PC-9 (cell line): ENCODE data around the gene ATP2C1. TPM values are rescaled to one million over a fixed set of nuclear protein-coding genes. Genes with fewer than 3 reads are reported as not detected.
A peak's percentile ranks its signal among the peaks of the same experiment; 100 is the strongest.

ENCODE experiments used
- BruUV-seq: library from RNA; stranded (reverse); fragments of 400-500 nt; replicated peaks from 2 replicates; lab custom pipeline; 2021; lab: Mats Ljungman, UMichigan
- CTCF ChIA-PET: fragments of 300-600 bp; sonication (Branson Sonifier 250); formaldehyde crosslinking; loops from one replicate; lab custom pipeline; 2022; ENCODE audit warnings: antibody characterized with exemption; lab: Charles Lee
- POLR2A ChIA-PET: fragments of 300-600 bp; sonication (Branson Sonifier 250); formaldehyde crosslinking; loops from one replicate; lab custom pipeline; 2022; ENCODE audit warnings: antibody characterized with exemption; ENCODE audit not compliant: unreplicated experiment; lab: Charles Lee
- DNase-seq, 2 experiments: peaks; one replicate each; pipeline versions ENCODE4 v3.0.0 to v3.0.0-alpha.2; 2015 to 2022; ENCODE audit warnings: mixed read lengths in 1 of 2
- H2AFZ ChIP-seq: fragments of 200-600 bp; sonication (generic); 2 replicates; pipeline ENCODE4 v1.8.1; 2017; ENCODE audit warnings: antibody characterized with exemption
- H3F3A ChIP-seq: fragments of 200-600 bp; sonication (generic); 2 replicates; pipeline ENCODE4 v1.8.1; 2017; ENCODE audit warnings: antibody characterized with exemption, mild to moderate bottlenecking, low read depth; ENCODE audit not compliant: insufficient read depth
- H3K27ac ChIP-seq: fragments of 200-600 bp; sonication (generic); 2 replicates; pipeline ENCODE4 v1.6.1; 2016; ENCODE audit warnings: mixed run types
- H3K27me3 ChIP-seq: fragments of 200-600 bp; sonication (generic); 2 replicates; pipeline ENCODE4 v1.6.1; 2016; ENCODE audit warnings: low read depth, mixed run types; ENCODE audit not compliant: insufficient read depth
- H3K36me3 ChIP-seq: fragments of 200-600 bp; sonication (generic); 2 replicates; pipeline ENCODE4 v1.6.1; 2016; ENCODE audit warnings: low read depth, mixed run types
- H3K4me1 ChIP-seq: fragments of 200-600 bp; sonication (generic); replicated peaks from 2 replicates; pipeline ENCODE4 v1.6.1; 2016; ENCODE audit warnings: mixed run types; ENCODE audit not compliant: insufficient read depth
- H3K4me2 ChIP-seq: fragments of 200-600 bp; sonication (generic); 2 replicates; pipeline ENCODE4 v1.6.1; 2017; ENCODE audit warnings: mixed run types
- H3K4me3 ChIP-seq: fragments of 200-600 bp; sonication (generic); 2 replicates; pipeline ENCODE4 v1.6.1; 2016; ENCODE audit warnings: mixed run types
- H3K79me2 ChIP-seq: fragments of 200-600 bp; sonication (generic); 2 replicates; pipeline ENCODE4 v1.6.1; 2017; ENCODE audit warnings: low read depth, mixed run types
- H3K9me2 ChIP-seq: fragments of 200-600 bp; sonication (generic); 2 replicates; pipeline ENCODE4 v1.8.1; 2017; ENCODE audit warnings: mild to moderate bottlenecking; ENCODE audit not compliant: insufficient read depth
- H3K9me3 ChIP-seq: fragments of 200-600 bp; sonication (generic); 2 replicates; pipeline ENCODE4 v1.8.1; 2016; ENCODE audit warnings: low read depth; ENCODE audit not compliant: insufficient read depth
- H4K20me1 ChIP-seq: fragments of 200-600 bp; sonication (generic); 2 replicates; pipeline ENCODE4 v1.8.1; 2017; ENCODE audit not compliant: insufficient read depth
- EZH2 ChIP-seq: fragments of 200-600 bp; sonication (generic); IDR thresholded peaks from 2 replicates; pipeline ENCODE4 v1.8.0; 2017; ENCODE audit warnings: antibody characterized with exemption, low read depth
- intact Hi-C: fragments of 100-400 bp; cut with micrococcal nuclease; formaldehyde crosslinking; loops from one replicate; pipeline ENCODE4 v1.10.0; 2022; ENCODE audit not compliant: unreplicated experiment
- total RNA-seq: library from RNA; stranded (reverse); gene quantifications from 2 replicates; pipeline ENCODE4 v1.2.3, GENCODE V29; 2021
- TF ChIP-seq, protein P1 (sequence below): fragments of 200-600 bp; sonication (generic); conservative IDR thresholded peaks from 2 replicates; pipeline ENCODE4 v1.6.1; 2017; ENCODE audit warnings: mixed run types, antibody characterized with exemption, mild to moderate bottlenecking, moderate library complexity

ATP2C1 gene
- total RNA-seq, 1 experiment from 2014 or later, result 101 TPM

GRCh38 chr3:130889416-130889946 is 4.4 kb upstream of the ATP2C1 start:
- BruUV-seq, result no TSS peak
- Histone ChIP-seq H3K4me1 (no peaks in the 10 kb centered on the region), H3F3A (no peaks in the 10 kb centered on the region), H3K4me2 (no peak overlapping the region), H3K27me3 (no peaks in the 10 kb centered on the region), H3K9me3 (no peaks in the 10 kb centered on the region), H3K36me3 (no peaks in the 10 kb centered on the region), H4K20me1 (no peaks in the 10 kb centered on the region), H3K9me2 (0 out of 2 replicates have a peak, but pooled peaks cover 6% of the 10 kb centered on the region), H3K27ac (no peak overlapping the region), H2AFZ (no peak overlapping the region), H3K4me3 (no peak overlapping the region), H3K79me2 (peaks cover 4% of the 10 kb centered on the region)
- ChIA-PET POLR2A (no interaction called here), CTCF (no interaction called here)
- intact Hi-C loops, result no loop called here
- DNase-seq, result no peak
- TF ChIP-seq, protein P1, sequence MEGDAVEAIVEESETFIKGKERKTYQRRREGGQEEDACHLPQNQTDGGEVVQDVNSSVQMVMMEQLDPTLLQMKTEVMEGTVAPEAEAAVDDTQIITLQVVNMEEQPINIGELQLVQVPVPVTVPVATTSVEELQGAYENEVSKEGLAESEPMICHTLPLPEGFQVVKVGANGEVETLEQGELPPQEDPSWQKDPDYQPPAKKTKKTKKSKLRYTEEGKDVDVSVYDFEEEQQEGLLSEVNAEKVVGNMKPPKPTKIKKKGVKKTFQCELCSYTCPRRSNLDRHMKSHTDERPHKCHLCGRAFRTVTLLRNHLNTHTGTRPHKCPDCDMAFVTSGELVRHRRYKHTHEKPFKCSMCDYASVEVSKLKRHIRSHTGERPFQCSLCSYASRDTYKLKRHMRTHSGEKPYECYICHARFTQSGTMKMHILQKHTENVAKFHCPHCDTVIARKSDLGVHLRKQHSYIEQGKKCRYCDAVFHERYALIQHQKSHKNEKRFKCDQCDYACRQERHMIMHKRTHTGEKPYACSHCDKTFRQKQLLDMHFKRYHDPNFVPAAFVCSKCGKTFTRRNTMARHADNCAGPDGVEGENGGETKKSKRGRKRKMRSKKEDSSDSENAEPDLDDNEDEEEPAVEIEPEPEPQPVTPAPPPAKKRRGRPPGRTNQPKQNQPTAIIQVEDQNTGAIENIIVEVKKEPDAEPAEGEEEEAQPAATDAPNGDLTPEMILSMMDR, result no peak
- no peak for TF ChIP-seq EZH2

GRCh38 chr3:130892759-130893375 is 1.0 kb upstream of the ATP2C1 start:
- H3K9me3 ChIP-seq, result no peaks in the 10 kb centered on the region
- H3K36me3 ChIP-seq, result no peaks in the 10 kb centered on the region
- peak overlapping the region; percentile 75 for H3K4me3 ChIP-seq
- CTCF ChIA-PET, result interaction anchor here (0.5 to 2.2 kb wide), 4 partner anchors 9 to 146 kb away, joined by 4 to 17 read pairs (median 6); no protein-coding TSS in a partner anchor
- H3K4me2 ChIP-seq, result peak overlapping the region; percentile 77
- H3F3A ChIP-seq, result no peaks in the 10 kb centered on the region
- H3K4me1 ChIP-seq, result peaks cover 21% of the 10 kb centered on the region
- no peaks in the 10 kb centered on the region; the same call in 1 of the 2 replicates for H4K20me1 ChIP-seq
- DNase-seq, result peak; percentile 57 to 64
- H3K9me2 ChIP-seq, result no peaks in the 10 kb centered on the region
- intact Hi-C loops, result loop anchor here (1.0 to 2.0 kb wide), 5 partner anchors 42 to 194 kb away; no protein-coding TSS in a partner anchor
- H3K79me2 ChIP-seq, result peaks cover 38% of the 10 kb centered on the region
- peak overlapping the region; percentile 91 for H2AFZ ChIP-seq
- no peaks in the 10 kb centered on the region for H3K27me3 ChIP-seq
- peak overlapping the region; percentile 78 for H3K27ac ChIP-seq
- no peak for TF ChIP-seq EZH2
- TF ChIP-seq, protein P1, result peak; percentile 91
- POLR2A ChIA-PET, result interaction anchor here (0.6 to 1.5 kb wide), 2 partner anchors 45 to 145 kb away, joined by 5 to 21 read pairs; no protein-coding TSS in a partner anchor
- no TSS peak for BruUV-seq

DNA sequence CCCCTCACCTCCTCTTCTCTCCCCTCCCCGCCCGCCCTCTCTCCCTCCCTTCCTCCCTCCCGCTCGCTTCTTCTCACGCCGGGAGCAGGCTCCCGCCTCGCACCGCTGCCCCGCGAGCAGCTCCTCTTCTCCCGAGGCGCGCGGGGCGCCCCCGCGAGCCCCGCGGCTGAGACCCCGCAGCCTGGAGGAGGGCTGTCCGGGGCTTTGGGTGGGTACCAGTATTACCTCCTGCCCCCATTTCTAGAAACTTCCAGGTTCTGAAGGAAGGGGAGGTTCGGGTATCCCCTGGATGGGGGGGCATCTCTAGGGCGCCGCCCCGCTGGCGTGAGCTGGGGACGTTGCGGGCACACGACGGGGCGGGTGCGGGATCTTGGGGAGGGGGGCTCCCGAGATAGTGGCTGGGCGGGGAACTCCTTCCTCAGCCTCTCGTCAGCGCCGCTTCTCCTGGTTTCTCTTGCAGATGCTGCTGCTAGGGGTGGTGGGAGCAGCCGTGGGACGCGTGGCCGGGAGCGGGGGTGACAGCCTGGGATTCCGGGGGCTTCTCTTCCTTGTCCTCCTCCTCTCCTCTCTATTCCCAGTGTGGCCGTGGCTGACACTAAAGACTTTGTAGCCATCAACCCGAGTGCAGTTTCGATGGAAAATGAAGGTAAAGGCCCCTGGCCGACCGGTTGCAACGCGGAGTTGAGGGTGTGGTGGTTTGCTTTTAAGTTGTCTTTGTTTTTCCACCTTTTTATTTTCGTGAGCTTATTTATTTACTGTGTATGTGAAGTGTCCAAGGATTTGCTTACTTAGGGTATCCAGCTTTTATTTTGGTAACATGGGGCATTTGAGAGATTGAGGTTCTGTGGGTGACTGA is 474 bp downstream of the ATP2C1 start:
- Histone ChIP-seq H3K9me3 (no peaks in the 10 kb centered on the region), H2AFZ (peak overlapping the region; percentile 99), H3K4me2 (peak overlapping the region; percentile 90), H3F3A (no peaks in the 10 kb centered on the region), H3K4me1 (peaks cover 21% of the 10 kb centered on the region), H3K27me3 (no peaks in the 10 kb centered on the region), H4K20me1 (no peaks in the 10 kb centered on the region; the same call in 1 of the 2 replicates), H3K27ac (peak overlapping the region; percentile 78), H3K4me3 (peak overlapping the region; percentile 75), H3K36me3 (0 out of 2 replicates have a peak, but pooled peaks cover 4% of the 10 kb centered on the region), H3K9me2 (no peaks in the 10 kb centered on the region), H3K79me2 (peaks cover 53% of the 10 kb centered on the region)
- DNase-seq, result no peak
- intact Hi-C loops, result no loop called here
- POLR2A ChIA-PET, result interaction anchor here (0.6 to 1.5 kb wide), 6 partner anchors 44 to 1495 kb away, joined by 4 to 21 read pairs (median 4); no protein-coding TSS in a partner anchor
- no TSS peak for BruUV-seq
- CTCF ChIA-PET, result interaction anchor here (0.6 to 2.2 kb wide), 5 partner anchors 134 to 1670 kb away, joined by 3 to 17 read pairs (median 3); no protein-coding TSS in a partner anchor
- no peak for TF ChIP-seq EZH2
- TF ChIP-seq, protein P1, result no peak
